Esophagus (tissue), 2 donors: Measurements from ENCODE around the gene DUSP22. TPM values are rescaled to one million over a fixed set of nuclear protein-coding genes. Genes with fewer than 3 reads are reported as not detected.

ENCODE experiments used
- H3K27ac ChIP-seq, 2 donors: one replicate each; pipeline ENCODE4 v1.5.1; 2013; ENCODE audit warnings: low read depth in 2 of 2, mild to moderate bottlenecking in 2 of 2, inconsistent platforms in 1 of 2, low read length in 1 of 2, moderate library complexity in 1 of 2
- H3K27me3 ChIP-seq, 2 donors: one replicate each; pipeline ENCODE4 v1.6.1; 2013; ENCODE audit warnings: low read length in 2 of 2, control low read depth in 1 of 2, mild to moderate bottlenecking in 1 of 2; ENCODE audit not compliant: insufficient read depth in 2 of 2, control insufficient read depth in 1 of 2
- H3K36me3 ChIP-seq, 2 donors: one replicate each; pipeline ENCODE4 v1.6.1; 2013; ENCODE audit warnings: low read length in 1 of 2; ENCODE audit not compliant: control insufficient read depth in 2 of 2, insufficient read depth in 2 of 2
- H3K4me1 ChIP-seq, 2 donors: one replicate each; pipeline ENCODE4 v1.6.1; 2013; ENCODE audit warnings: low read length in 1 of 2; ENCODE audit not compliant: control insufficient read depth in 2 of 2, insufficient read depth in 2 of 2
- H3K4me3 ChIP-seq, 2 donors: one replicate each; pipeline ENCODE4 v1.5.1; 2013; ENCODE audit warnings: low read length in 2 of 2, mild to moderate bottlenecking in 2 of 2, low read depth in 1 of 2, moderate library complexity in 1 of 2
- H3K9me3 ChIP-seq, 2 donors: one replicate each; pipeline ENCODE4 v1.6.1; 2013; ENCODE audit warnings: mild to moderate bottlenecking in 2 of 2, low read depth in 1 of 2, low read length in 1 of 2, moderate library complexity in 1 of 2; ENCODE audit not compliant: control insufficient read depth in 2 of 2, insufficient read depth in 1 of 2
- WGBS, 2 donors: extraction: QIAGEN DNeasy Blood & Tissue Kit; methylation state at CpG; one replicate each; pipeline ENCODE4 v1.1.7; 2013; 5-methylcytosine and 5-hydroxymethylcytosine counted together
- polyA plus RNA-seq, 2 donors: library from polyadenylated mRNA; stranded (reverse); fragments of 200-250 nt; gene quantifications; one replicate each; pipeline ENCODE4 v1.2.3, GENCODE V29; 2013
- donor health status: healthy with polysubstance abuse.
- donor health status: Bipolar disorder and iron deficiency.

Gene DUSP22
- polyA plus RNA-seq, 2 donors = 37.4 to 55.3 TPM

DNA sequence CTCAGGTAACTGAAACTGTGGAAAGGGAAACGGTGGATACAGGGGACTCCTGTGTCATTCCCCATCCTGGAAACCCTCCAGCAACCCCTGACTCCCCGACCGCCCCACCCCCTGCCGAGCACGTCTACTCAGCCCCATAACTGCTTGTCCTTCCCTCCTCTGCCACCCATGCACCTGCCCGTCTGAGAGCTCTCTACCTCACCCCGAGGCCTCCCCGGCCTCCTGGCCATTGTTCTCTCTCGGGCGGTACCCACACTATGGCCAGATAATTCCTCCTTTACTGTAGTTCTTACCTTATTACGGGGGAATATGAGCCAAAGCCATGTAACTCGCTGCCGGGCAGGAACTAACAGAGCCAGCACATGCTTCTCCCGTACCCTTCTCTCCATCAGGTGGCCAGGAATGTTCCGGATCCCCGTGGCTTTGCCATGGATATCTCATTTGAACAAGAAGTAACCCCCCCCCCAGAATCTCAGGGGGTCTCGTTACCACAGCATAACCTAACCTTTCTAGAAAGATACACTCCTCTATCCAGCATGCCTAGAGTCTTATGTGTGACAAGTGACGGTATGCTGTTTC lies 94.5 kb downstream of the DUSP22 start:
- H3K36me3 ChIP-seq = no peaks in the 10 kb centered on the region
- no peak overlapping the region for H3K4me3 ChIP-seq
- H3K9me3 ChIP-seq = peaks cover 0 to 4% of the 10 kb centered on the region in 2 donors
- H3K27ac ChIP-seq = no peak overlapping the region
- 87 to 88% methylated on average over 18 of the region's 18 CpGs for WGBS, 2 donors
- peaks cover 5 to 6% of the 10 kb centered on the region in 2 donors for H3K4me1 ChIP-seq
- H3K27me3 ChIP-seq = peaks cover 0 to 13% of the 10 kb centered on the region in 2 donors

GRCh38 chr6:387293-387741 lies 95.0 kb downstream of the DUSP22 start:
- 50 to 57% methylated on average over 11 of the region's 11 CpGs for WGBS, 2 donors

DNA sequence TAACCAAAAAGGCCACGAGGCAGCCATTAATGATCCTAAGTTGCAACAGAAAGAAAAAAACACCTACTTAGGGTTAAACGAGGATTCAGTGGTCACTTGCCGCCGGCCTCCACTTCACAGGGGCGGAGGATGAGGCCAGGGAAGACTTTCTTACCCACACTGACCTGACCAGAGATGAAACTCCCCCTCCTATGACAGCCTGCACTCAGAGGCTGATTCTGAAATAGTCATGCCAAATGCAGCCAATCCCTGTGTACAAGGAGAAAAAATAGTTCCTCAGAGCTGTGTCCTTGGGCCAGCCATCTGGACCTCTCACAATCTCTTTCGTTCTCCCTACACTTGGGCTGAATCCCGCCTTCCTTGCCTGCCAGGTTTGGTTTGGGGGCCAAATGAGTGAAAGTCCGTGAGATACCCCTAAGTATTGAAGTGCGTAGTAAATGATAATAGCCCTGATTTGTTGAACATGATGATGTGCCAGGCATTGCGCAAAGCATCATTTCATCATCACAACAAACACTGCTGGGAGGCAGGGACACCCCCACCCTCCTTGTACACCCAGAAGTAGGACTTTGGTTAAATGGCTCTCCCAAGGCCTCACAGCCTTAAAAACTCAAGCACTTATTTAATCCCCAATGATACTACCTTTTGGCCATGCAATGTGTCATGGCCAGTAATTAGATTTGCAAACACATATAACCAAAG lies 96.1 kb downstream of the DUSP22 start:
- peaks cover 14 to 20% of the 10 kb centered on the region in 2 donors for H3K4me1 ChIP-seq
- 84 to 85% methylated on average over 10 of the region's 10 CpGs for WGBS, 2 donors
- peaks cover 0 to 28% of the 10 kb centered on the region in 2 donors for H3K27me3 ChIP-seq

More at GRCh38 chr6:387293-387741, 95.0 kb downstream of the DUSP22 start:
- no peak overlapping the region for H3K27ac ChIP-seq
- peaks cover 0 to 19% of the 10 kb centered on the region in 2 donors for H3K27me3 ChIP-seq
- H3K4me3 ChIP-seq = no peak overlapping the region
- H3K36me3 ChIP-seq = no peaks in the 10 kb centered on the region
- H3K4me1 ChIP-seq = peaks cover 11% of the 10 kb centered on the region in 2 donors
- H3K9me3 ChIP-seq = no peaks in the 10 kb centered on the region

GRCh38 chr6:389143-389542 lies 96.9 kb downstream of the DUSP22 start:
- H3K27ac ChIP-seq = no peak overlapping the region
- H3K4me3 ChIP-seq = no peak overlapping the region
- H3K27me3 ChIP-seq = peaks cover 0 to 29% of the 10 kb centered on the region in 2 donors
- WGBS, 2 donors = 67 to 83% methylated on average over 7 of the region's 7 CpGs
- no peaks in the 10 kb centered on the region for H3K9me3 ChIP-seq
- H3K4me1 ChIP-seq = peaks cover 14 to 20% of the 10 kb centered on the region in 2 donors
- H3K36me3 ChIP-seq = no peaks in the 10 kb centered on the region

More for the DNA sequence above, 96.1 kb downstream of the DUSP22 start:
- no peak overlapping the region for H3K27ac ChIP-seq
- no peaks in the 10 kb centered on the region for H3K36me3 ChIP-seq
- no peak overlapping the region for H3K4me3 ChIP-seq
- H3K9me3 ChIP-seq = no peaks in the 10 kb centered on the region

- H3K36me3 ChIP-seq = no peaks in the 10 kb centered on the region
- no peak overlapping the region for H3K27ac ChIP-seq
- H3K4me3 ChIP-seq = no peak overlapping the region
- WGBS, 2 donors = 41 to 43% methylated on average over 8 of the region's 8 CpGs
- peaks cover 14 to 20% of the 10 kb centered on the region in 2 donors for H3K4me1 ChIP-seq
- H3K9me3 ChIP-seq = no peaks in the 10 kb centered on the region
- peaks cover 0 to 26% of the 10 kb centered on the region in 2 donors for H3K27me3 ChIP-seq
Measured at GRCh38 chr6:389622-390021, 97.3 kb downstream of the DUSP22 start.

DNA sequence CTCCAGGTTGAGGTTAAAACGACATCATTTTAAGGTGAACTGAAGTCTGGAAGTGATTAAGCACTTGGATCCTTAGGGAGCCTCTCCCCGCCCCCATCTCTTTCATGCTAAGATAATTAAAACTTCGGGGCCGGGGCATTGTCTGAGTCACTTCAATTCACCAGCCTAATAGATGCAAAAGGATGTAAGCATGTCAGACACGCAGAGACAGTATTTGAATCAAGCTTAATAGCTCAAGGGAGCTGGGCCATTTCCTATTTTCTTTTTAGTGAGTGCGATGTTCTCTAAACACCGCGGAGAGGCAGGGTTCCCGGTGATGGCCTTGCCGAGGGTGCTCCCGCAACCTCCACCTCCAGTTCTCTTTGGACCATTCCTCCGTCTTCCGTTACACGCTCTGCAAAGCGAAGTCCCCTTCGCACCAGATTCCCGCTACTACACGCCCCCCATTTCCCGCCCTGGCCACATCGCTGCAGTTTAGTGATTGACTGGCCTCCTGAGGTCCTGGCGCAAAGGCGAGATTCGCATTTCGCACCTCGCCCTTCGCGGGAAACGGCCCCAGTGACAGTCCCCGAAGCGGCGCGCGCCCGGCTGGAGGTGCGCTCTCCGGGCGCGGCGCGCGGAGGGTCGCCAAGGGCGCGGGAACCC lies 98.7 kb downstream of the DUSP22 start:
- Histone ChIP-seq H3K27ac (no peak overlapping the region), H3K9me3 (no peaks in the 10 kb centered on the region), H3K27me3 (peaks cover 0 to 26% of the 10 kb centered on the region in 2 donors), H3K36me3 (no peaks in the 10 kb centered on the region), H3K4me3 (peak overlapping the region; percentile 47 to 58), H3K4me1 (peaks cover 14 to 20% of the 10 kb centered on the region in 2 donors)
- 2% methylated on average over 33 to 44 of the region's 44 CpGs for WGBS, 2 donors

- H3K27ac ChIP-seq = no peak within 1 kb of the TSS
- H3K27me3 ChIP-seq = peaks cover 0 to 26% of the 10 kb centered on the region in 2 donors
- H3K9me3 ChIP-seq = no peaks in the 10 kb centered on the region
- H3K4me1 ChIP-seq = peaks cover 14 to 20% of the 10 kb centered on the region in 2 donors
- WGBS, 2 donors = 0 to 1% methylated on average over 68 to 82 of the region's 82 CpGs
- H3K4me3 ChIP-seq = peak within 1 kb of the TSS; percentile 47 to 58
- no peaks in the 10 kb centered on the region for H3K36me3 ChIP-seq
Measured at GRCh38 chr6:391559-392440, 99.5 kb downstream of the DUSP22 start, which contains the start of gene IRF4. Gene IRF4 (plus strand): TSS chr6:391752. CDS start chr6:393153, 1,401 bp downstream.

DNA sequence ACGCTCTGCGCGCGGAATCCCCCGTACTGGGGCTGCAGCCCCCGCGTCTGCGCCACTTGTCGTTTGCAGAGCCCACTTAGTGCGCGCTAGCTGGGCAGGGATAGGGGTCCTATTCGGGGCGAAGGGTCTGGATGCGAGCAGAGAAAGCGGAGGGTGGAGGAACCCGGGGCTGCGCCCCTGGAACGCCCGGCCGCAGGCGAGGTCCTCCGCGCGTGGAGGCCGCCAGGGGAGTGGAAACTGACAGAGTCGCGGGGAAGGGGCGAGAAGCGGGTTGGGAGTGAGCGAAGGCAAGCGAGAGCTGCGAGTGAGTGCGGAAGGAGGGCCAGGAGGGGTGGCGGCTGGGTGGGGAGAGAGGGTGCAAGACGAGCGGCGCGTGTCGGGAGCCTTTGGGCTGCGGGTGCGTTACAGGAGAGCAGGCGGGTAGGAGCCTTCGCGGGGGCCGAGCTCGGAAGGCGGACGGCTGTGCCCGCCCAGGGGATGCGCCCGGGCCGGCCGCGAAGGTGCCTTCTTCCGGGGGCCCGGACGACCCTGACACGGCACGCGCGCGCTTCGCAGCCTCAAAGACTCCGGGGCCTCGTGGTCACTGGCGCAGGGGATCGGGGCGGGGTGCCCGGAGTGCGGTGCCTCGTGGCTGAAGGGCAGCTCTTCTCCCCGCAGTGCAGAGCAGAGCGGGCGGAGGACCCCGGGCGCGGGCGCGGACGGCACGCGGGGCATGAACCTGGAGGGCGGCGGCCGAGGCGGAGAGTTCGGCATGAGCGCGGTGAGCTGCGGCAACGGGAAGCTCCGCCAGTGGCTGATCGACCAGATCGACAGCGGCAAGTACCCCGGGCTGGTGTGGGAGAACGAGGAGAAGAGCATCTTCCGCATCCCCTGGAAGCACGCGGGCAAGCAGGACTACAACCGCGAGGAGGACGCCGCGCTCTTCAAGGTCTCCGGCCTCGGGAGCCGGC lies 100.4 kb downstream of the DUSP22 start:
- Histone ChIP-seq H3K27me3 (peaks cover 0 to 26% of the 10 kb centered on the region in 2 donors), H3K4me1 (peaks cover 14 to 20% of the 10 kb centered on the region in 2 donors), H3K36me3 (no peaks in the 10 kb centered on the region), H3K9me3 (no peaks in the 10 kb centered on the region), H3K27ac (no peak overlapping the region), H3K4me3 (peak overlapping the region; percentile 47 to 58)
- 3% methylated on average over 108 of the region's 108 CpGs for WGBS, 2 donors
